ENCODE results near the gene IKZF1.

Gene IKZF1

DNA sequence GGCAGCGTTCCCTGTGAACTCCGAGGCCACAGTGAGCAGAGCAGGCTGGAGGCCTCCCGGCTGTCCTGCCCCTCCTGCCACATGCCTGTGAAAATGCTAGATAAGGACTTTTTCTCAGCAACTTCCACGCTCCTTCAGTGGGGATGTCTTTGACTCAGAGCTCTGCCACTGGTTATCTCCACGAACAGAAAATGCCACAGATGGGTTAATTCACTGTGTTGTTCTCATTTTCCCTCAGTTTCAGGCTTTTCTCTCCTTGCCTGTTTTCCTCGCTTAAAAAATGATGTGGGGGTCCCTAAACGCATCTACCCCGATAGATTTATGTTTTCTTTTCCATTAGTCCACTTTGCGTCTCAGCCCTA, 51.3 kb downstream of the IKZF1 start:
- no peak for DNase-seq (ENCODE audit: low read depth)

DNA sequence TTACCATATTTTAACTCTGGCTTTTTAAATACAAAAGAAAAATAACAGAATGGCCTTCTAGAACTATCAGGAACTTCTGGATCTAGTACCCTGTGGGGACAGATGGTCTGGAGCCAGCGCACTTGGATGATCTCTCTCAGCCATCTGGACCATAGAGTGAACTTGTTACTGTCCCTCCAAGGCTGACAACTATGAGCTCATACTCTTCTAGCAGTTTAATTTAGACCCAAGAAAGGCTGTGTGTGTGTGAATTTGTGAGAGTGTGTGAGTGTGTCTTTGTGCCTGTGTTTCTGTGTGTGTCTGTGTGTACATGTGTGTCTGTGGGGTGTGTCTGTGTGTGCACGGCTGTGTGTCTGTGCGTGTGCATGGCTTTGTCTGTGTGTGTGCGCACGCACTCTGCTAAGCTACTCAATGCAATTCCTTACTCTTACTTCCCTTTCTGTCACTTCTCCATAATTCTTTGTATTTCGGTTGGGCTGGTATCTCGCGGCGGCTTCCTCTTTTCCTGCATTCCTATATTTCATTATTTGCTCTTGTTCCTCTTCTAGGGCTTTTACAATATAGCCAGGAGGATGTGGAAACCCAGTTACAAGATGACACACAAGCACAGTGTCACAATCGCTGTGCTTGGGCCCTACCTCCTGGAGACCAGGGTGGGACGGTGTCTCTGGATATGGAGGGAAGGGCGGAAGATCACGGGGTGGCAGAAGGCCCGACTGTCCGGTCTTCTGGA, 51.9 kb downstream of the IKZF1 start:
- no peak for DNase-seq (ENCODE audit: low read depth)

DNA sequence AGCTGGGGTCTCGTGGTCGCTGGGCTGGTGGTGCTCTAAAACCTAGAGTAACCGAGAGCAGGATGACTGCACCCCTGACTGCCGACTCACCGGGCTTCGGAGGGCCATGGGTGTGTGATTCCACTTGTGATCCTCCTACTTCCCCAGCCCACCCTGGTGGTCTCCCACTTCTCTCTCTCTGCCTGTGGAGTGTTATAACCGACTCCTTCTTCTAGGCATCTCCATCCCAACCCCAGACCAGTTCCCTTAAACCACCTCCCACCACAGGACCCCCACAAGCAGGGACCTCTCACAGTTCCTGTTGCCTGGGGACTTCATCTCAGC, 52.4 kb downstream of the IKZF1 start:
- DNase-seq (ENCODE audit: low read depth) = no peak

DNA sequence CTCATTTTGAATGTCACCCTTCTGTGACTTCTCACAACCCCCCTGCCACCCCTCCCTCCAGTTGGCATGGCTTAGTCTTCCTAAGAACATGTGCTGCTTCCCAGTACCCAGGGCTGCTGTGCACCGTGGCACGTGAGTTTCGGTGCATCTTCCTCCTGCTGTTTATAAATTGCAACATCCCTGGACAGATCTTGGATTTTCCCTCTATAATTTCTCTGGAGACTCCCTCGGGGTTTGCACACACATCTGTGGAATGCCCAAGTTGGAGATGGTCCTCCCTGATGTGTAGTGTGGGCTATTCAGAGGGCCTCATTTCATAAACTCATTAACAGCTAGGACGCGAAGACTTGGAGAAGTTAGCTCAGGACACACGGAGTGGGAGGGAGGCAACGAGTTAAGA, 52.9 kb downstream of the IKZF1 start:
- no peak for DNase-seq (ENCODE audit: low read depth)

DNA sequence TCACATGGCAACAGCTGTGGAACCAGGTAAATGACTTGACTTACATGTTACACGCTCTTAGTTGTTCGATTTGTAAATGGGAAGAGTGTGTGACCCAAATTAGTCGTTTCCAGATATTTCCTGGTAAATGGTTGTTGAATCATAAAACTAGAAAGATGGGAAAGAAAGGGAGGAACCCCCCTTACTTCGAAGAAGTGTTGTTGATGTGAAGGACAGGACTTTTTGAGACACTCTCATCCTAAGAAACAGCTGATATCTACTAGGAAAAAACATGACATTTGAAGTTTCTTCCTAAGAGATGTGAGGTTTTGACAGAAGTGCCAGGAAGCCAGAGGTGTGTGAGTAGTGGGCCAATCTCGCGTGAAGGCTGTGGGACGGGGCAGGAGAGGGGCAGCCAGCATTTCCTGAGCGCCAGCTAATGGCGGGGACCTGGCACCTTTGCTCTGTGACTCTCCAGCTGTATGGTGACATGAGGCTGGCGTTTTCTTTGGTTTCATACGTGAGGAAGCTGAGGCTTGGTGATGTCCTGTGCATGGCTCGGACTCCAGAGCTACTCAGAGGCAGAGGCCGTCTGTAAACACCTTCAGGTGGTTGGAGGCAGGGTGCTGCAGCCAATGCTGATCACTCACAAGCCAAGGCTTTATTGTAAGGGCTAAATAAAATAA, 53.7 kb downstream of the IKZF1 start:
- DNase-seq (ENCODE audit: low read depth) = no peak

DNA sequence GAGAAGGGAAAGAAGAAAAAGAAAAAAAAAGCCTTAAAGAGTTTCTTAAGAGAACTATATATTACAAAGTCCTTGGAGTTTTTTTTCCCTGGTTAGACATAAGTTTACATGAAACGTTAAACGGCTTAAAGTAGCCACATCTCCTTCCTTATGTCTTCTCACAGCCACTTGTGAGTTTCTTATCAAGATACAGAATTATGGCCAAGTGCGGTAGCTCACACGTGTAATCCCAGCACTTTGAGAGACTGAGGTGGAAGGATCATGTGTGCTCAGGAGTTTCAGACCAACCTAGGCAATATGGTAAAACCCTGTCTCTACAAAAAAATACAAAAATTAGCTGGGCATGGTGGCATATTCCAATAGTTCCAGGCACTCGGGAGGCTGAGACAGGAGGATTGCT, 54.3 kb downstream of the IKZF1 start:
- no peak for DNase-seq (ENCODE audit: low read depth)

DNA sequence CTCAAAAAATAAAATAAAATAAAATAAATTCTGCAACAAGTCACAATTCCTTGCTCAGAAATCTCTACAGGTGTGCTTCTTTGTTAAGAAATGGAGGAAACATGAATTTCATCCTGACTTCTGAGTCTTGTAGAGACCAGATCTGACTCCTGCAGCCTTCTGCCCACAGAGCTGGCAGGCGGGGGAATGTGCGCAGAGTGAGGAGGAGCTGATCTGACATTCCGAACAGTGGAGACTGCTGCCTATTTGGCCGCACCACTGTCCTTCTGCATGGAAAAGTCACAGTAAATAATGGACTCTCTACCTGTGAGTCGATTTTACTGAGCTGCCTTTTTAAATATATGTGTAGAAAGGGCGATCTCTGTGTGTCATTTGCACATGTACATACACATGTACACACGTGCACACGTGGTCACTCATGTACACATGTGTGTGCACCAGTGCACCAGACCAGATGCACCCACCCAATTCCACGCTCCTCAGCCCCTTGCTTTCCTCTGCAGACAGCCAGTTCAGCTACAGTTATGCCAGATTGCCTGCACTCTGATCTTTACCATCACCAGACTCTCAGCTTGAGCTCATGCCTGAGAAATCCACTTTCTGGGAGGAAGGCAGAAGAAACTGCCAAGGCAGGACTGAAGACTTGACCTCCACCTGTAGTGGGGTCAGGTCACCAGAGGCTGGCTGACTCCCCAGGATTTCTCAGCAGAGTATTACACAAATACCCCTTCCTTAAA, 54.9 kb downstream of the IKZF1 start:
- no peak for DNase-seq (ENCODE audit: low read depth)

DNA sequence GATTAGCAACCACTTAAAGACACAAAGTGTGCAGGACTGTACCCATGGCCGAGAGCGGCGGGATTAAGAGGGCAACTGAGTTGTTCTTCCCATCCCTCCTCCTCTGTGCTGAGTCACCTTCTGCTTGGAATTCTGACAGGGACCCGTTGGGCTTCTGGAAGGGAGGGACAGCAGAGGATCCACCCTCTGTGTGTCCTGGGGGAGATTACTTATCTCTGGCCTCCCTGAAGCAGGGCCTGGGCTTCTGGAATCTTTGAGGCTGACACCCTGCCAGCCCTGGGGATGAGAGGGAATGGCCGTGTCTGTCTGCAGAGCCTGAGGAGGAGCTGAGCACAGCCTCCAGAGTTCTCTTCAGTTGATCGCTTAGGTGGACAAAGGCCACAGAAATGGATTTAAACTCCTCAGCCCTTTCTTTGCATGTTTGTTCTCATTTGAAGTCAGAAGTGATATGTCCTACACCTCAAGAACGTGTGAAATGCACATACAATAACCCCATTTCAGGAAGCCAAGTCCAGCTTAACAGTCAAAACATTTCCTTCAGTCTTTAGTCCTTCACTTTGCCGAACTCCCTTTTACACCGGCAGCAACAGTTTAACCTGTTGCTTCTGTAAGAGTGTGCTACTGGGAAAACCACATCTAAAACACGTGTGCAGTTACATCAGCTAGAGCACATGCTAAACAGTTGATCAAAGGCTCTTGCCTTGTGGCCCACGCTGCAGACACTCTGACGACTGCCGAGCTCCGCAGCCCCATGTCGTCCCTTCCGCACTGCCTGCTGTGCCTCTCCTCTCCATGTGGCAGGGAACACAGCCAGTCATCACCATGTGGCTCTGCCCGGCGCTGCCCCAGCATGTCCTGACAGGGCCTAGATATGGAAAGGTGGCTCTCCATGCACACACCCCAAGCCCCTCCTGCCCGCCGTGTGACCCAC, 55.7 kb downstream of the IKZF1 start:
- no peak for DNase-seq (ENCODE audit: low read depth)

DNA sequence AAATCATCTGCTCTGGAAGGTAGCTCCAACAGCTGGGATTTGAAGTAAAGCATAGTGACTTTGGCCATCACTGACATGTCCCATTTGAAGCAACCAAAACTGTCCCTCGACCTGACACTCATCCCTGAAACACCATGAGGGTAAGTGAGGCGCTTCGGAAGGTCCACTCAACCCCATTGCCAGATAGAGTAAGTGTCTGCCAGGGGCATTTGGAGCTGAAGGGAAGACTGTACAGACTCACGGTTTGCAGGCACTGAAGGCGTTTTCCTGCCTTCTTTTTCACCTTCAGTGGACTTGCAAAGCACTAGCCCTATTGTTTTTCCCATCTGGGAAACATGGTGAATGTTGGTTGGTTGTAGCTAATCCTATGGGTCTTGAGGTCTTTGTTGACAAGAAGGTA, 57.6 kb downstream of the IKZF1 start:
- no peak for DNase-seq (ENCODE audit: low read depth)

DNA sequence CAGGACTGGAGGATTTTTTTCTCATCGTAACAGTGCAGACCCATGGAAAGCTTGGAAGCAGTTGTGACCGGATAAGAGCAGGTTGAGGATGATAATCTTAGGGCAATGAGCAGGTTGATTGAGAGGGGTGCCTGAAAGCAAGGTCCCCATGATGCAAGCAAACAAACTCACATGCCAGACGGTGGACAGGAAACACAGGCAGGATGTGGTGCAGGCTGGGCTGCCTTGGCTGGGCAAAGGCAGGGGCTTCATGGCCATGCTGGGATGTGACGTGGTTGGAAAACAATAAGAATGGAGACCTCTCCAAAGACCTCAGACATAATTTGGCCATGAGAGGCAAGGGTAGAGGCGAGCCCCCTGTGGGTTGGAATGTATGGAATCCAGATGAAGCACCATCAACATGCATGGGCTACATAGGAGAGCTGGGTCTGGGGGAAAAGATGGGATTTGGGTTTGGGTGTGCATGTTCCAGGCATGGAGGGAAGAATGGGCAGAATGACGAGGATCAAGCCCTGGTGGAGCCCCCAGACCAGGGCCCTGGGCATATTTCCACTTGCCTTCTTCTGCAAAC, 58.3 kb downstream of the IKZF1 start:
- DNase-seq (ENCODE audit: low read depth) = no peak

DNA sequence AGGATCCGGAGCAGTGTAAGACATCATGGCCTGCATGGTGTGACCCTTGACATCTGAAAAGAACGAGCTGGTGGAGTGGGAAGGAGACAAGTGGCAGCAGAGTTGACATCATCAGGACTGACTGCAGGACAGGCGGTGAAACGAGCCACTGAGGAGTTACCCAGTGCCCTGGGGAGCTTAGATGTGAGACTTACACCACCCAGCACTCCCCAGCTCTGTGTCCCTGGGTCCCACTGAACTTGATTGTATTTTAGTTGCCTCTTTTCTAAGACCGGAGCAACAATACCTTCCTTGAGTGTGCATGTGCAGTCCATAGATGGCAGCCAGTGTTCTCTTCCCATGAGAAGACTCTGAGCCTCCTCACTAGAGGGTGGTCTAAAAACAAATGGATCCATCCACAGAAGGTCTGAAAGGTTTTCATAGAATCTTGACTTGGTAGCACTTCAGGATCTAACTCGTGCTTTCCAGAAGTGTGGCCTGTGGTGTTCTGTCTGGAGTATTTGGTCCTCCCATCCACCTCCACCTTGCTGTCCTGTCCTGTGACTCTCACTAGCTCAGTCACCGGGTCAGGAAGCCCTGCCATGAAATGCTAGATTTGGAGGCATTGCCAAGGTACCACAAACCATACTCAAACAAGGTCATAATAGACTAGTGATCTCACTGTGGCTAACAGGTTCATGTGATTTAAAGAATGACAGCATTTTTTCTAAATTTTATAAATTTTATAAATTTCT, 59.0 kb downstream of the IKZF1 start:
- DNase-seq (ENCODE audit: low read depth) = no peak

DNA sequence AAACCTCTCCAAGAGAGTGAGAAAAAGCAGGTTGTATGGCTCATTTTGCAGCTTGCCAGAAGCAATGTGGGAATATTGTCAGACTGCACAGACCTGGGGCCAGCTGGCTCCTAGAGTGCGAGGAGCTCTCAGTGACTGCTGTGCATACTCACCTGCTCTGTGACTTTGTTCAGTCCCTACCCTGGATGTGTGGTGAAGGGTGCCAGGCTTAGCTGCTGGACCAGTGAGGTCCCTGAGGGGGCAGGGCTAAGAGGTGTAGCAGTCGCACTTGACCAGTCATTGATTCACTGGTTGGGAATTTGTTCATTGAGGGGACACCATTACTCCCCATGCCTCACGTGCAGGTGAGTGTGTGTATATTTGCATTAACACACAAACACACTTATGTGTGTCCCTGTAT, 60.1 kb downstream of the IKZF1 start:
- DNase-seq (ENCODE audit: low read depth) = no peak

DNA sequence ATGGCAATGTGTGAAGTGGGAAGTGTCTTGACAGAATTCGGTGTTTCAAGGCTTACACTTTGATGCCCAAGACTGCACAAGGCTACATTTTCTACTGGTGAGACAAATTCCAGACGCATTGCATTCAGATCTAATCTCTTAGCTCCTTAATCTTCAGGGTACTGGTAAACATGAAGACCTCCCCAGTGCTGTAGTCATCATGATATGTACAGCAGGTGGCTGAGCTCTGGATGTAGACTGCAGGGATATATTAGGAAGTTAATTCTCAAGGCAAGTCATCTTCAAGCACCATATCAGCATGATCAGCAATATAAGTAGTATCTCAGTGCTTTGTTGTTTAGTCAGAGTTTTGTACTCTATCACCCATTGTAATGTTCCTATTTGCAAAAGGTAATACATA, 61.8 kb downstream of the IKZF1 start:
- DNase-seq (ENCODE audit: low read depth) = no peak

DNA sequence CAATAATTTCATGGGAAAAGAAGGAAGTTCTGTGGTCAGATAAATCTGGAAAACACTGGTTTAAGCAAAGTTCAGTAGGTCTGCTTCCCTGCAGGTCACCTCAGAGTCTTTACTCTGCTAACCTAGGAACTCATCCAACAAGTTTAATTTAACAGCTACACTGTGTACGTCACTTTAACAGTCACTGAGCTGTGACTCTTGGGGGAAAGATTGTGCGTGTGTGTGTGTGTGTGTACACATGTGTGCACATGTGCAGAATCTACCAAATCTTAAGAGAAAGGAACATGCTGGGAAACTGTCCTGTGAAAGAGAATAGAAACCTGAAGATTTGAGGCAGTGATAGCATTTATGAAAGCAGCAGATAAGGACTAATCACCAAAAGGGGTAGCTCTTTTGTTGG, 62.6 kb downstream of the IKZF1 start:
- DNase-seq (ENCODE audit: low read depth) = no peak

DNA sequence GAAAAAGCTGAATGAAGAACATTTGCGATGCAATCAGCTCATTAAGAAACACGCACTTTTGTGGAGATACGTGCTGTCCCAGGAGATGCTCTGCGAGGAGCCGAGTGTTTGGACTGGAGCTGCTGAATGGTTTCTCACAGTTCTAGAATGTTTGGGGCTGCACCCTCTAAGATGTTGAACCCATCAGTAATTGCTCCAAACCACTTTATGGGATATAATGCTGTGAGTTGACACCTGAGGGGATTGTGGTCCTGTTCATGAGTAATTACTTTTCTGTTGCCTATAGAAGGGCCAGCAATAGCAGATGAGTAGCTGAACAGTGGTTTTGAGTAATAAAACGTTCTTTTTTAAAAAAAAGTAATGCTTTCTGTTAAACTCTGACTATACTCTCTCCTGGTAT, 63.1 kb downstream of the IKZF1 start:
- DNase-seq (ENCODE audit: low read depth) = no peak

DNA sequence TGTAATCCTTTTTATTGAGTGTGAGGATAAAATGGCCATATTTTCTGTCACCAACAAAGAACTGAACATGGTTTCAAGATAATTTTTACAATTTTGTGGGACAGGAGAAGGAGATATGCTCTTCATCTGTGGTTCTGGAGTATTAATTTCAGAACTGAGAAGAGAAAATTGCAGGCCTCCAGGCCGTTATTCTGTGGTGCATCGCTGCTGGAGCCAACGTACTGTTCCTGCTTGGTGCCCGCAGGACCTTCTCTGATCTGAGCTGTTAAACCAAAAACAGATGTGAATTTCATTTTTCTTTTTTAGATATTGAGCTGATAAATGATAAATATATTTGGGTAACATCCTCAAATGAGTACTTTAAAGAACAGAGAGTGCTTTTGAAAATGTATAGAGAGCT, 63.9 kb downstream of the IKZF1 start:
- DNase-seq (ENCODE audit: low read depth) = no peak

DNA sequence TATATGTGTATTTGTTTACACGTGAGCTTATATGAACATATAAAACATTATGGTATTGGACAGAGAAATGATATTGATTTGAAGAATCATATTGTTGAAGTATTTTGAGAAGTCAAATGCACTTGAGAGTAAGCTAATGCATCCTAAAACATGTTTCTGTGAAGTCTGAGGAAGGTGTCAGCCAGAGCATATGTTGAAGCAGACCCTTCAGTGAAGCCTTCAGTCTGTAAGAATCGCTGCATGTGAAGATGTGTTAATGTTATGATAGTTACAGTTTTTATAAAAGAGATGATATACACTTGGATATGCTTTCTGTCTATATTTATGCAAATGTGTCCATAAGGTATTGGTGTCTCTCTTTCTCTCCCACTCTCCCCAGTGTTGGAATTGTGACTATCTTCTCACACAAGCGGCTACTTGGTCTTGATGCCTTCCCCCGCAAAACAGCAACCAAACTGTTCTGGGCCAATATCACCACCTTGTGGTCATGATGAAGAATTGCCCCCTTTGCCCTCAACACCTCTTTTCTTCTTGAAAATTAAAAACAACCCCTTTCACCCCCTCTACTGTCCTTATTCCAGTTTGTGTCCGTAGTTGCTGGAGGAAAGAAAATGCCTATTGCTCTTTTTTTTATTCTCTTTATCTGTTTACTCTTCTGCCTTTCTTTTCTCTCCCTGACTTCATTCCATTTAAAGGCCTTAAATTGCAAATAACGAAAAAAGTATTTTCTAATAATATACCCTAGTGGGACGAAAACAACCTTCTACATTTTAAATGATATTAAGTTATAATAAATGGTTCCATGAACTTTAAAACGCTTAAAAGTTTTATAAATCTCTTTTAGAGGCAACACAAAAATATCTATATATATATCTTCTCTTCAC, 64.9 kb downstream of the IKZF1 start:
- DNase-seq (ENCODE audit: low read depth) = no peak

DNA sequence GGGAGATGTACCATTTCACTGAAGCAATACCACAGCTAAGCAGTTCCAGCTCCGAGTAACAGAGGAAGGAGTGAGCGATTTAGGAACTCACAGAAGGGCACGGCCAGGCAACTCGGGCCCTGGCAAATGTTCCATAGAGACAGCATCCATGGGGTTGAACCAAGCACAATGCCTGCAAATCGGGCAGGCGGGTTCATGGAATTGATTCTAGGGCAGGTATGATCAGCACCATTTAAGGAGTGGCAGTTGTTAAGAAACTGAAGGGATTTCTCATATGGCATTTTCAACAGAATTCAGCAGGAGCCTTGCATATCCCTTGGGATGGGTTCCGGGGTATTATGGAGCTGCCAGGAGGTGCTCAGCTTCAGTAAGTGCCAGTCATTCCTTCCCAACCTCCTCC, 66.4 kb downstream of the IKZF1 start:
- DNase-seq (ENCODE audit: low read depth) = no peak

DNA sequence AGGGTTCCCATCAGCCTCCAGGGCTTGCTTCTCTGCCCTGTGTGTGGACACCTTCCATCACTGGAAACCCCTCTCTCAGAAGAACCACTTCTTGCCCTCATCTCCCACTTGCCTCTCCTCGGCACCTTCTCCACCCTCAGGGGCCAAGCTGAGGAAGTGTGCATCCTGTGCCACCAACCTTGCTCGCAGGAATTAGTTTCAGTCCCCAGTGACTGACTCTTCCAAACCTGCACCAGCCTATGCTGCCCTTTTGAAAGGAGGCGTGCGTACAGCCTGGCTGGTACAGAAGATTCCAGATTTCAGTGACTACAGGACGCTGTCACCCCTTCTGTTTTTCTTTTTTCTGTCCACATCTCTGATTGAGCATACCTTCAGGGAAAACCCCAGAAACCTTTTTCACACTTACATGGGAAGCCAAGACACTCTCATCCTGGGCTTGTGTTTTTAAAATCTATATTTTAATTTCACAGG, 67.1 kb downstream of the IKZF1 start:
- no peak for DNase-seq (ENCODE audit: low read depth)

DNA sequence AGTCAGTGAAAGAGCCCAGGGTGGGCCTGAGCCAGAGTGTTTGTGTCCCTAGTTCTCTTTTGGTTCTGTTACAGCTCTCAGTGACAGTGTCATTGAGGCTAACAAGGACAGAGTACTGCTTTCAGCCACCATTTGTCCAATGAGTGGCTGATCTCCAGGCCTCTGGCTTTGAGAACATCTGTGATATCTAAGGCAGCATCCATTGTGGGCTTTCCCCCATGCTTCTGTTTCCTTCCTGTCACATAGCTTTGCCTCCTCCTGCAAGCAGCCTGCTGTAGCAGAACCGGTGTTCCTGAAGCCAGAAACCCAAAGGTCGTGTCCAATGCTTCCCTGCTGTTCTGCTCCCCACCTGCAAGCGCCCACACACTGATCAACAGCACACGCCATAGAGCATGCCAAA, 68.4 kb downstream of the IKZF1 start:
- no peak for DNase-seq (ENCODE audit: low read depth)
